Activated CD4-positive, alpha-beta T cell treated with anti-CD3 and anti-CD28 coated beads for 36 hours (primary cell): ENCODE measurements around the gene CUTA. TPM values are rescaled to one million over a fixed set of nuclear protein-coding genes. Genes with fewer than 3 reads are reported as not detected.

Source experiments
- microRNA-seq: library from miRNA; unstranded; fragments of <30 nt; microRNA quantifications from one replicate; pipeline ENCODE4 v1.2.0, GENCODE V29; 2021; ENCODE audit warnings: borderline replicate concordance
- total RNA-seq, 2 experiments: library from RNA; stranded (reverse); gene quantifications; one replicate each; pipeline ENCODE4 v1.2.3, GENCODE V29; 2021

Gene CUTA
- total RNA-seq, 2 experiments from 2014 or later: 154 to 188 TPM

Small RNA genes within 50 kb of the gene (microRNA-seq; reads per million reads assigned to microRNA genes)
- not detected for gene MIR5004

Other genes starting within 250 kb of the CUTA start
- gene COL11A2, start 225.6 kb downstream of the CUTA start, total RNA-seq: 1 to 10 TPM; 1.9 to 2.0 TPM
- 10 to 100 TPM; 41.0 to 45.4 TPM for gene RXRB, start 217.4 kb downstream of the CUTA start, total RNA-seq
- 10 to 100 TPM; 33.0 to 41.8 TPM for gene SLC39A7, start 217.2 kb downstream of the CUTA start, total RNA-seq
- 10 to 100 TPM; 23.4 to 33.2 TPM for gene HSD17B8, start 213.5 kb downstream of the CUTA start, total RNA-seq
- 10 to 100 TPM; 28.3 to 39.3 TPM for gene RING1, start 209.6 kb downstream of the CUTA start, total RNA-seq
- gene VPS52, start 146.2 kb downstream of the CUTA start, total RNA-seq: 10 to 100 TPM; 35.6 to 45.2 TPM
- gene RPS18, start 146.0 kb downstream of the CUTA start, total RNA-seq: 1,000 to 10,000 TPM; 2,706 to 4,631 TPM
- 1 to 10 TPM; 2.8 to 3.5 TPM for gene B3GALT4, start 141.0 kb downstream of the CUTA start, total RNA-seq
- 10 to 100 TPM; 63.5 to 69.4 TPM for gene WDR46, start 128.9 kb downstream of the CUTA start, total RNA-seq
- 10 to 100 TPM; 65.4 to 96.9 TPM for gene PFDN6, start 128.5 kb downstream of the CUTA start, total RNA-seq
- 10 to 100 TPM; 19.9 to 21.5 TPM for gene RGL2, start 119.2 kb downstream of the CUTA start, total RNA-seq
- 100 to 1,000 TPM; 164 to 190 TPM for gene TAPBP, start 104.0 kb downstream of the CUTA start, total RNA-seq
- gene ZBTB22, start 100.4 kb downstream of the CUTA start, total RNA-seq: 1 to 10 TPM; 9.0 to 9.9 TPM
- 10 to 100 TPM; 66.2 to 75.5 TPM for gene DAXX, start 95.1 kb downstream of the CUTA start, total RNA-seq
- 10 to 100 TPM; 86.0 to 89.3 TPM for gene KIFC1, start 26.3 kb downstream of the CUTA start, total RNA-seq
- 10 to 100 TPM; 24.9 to 28.2 TPM for gene PHF1, start 7.1 kb downstream of the CUTA start, total RNA-seq
- 10 to 100 TPM; 43.6 to 45.6 TPM for gene SYNGAP1, start 2.0 kb upstream of the CUTA start, total RNA-seq
- 1 to 10 TPM; 9.3 to 9.5 TPM for gene ZBTB9, start 36.5 kb upstream of the CUTA start, total RNA-seq
- gene BAK1, start 162.2 kb upstream of the CUTA start, total RNA-seq: 10 to 100 TPM; 37.0 to 43.3 TPM
- 10 to 100 TPM; 42.6 to 42.9 TPM for gene ITPR3, start 203.2 kb upstream of the CUTA start, total RNA-seq